RWPE2 (cell line): ENCODE results near the gene ENTPD6.

Experiments
- ATAC-seq: fragments of 200-7000 bp; cut with Tn5 transposase; 3 replicates; pipeline ENCODE4 v1.9.1; 2021; ENCODE audit warnings: low read depth
- DNase-seq: peaks from one replicate; pipeline ENCODE4 v3.0.0-alpha.2; 2020; ENCODE audit warnings: low spot score
- H3K27ac ChIP-seq: fragments of 450-650 bp; 2 replicates; pipeline ENCODE4 v1.5.1; 2017; ENCODE audit warnings: mild to moderate bottlenecking; ENCODE audit not compliant: poor library complexity, severe bottlenecking
- H3K27me3 ChIP-seq: fragments of 250-450 bp; sonication (Bioruptor Pico); 2 replicates; pipeline ENCODE4 v1.5.1; 2021; ENCODE audit warnings: mild to moderate bottlenecking, moderate library complexity; ENCODE audit not compliant: insufficient read depth, poor library complexity, severe bottlenecking
- H3K36me3 ChIP-seq: fragments of 250-450 bp; sonication (Bioruptor Pico); 2 replicates; pipeline ENCODE4 v1.5.1; 2020; ENCODE audit warnings: low read depth, mild to moderate bottlenecking, moderate library complexity
- H3K4me1 ChIP-seq: fragments of 250-450 bp; sonication (Bioruptor Pico); 2 replicates; pipeline ENCODE4 v1.5.1; 2021; ENCODE audit warnings: mild to moderate bottlenecking, moderate library complexity; ENCODE audit not compliant: insufficient read depth, poor library complexity, severe bottlenecking
- H3K4me3 ChIP-seq: fragments of 250-450 bp; sonication (Bioruptor Pico); 2 replicates; pipeline ENCODE4 v1.5.1; 2021; ENCODE audit warnings: mild to moderate bottlenecking, moderate library complexity; ENCODE audit not compliant: severe bottlenecking
- H3K9me3 ChIP-seq: fragments of 250-450 bp; sonication (Bioruptor Pico); 2 replicates; pipeline ENCODE4 v1.5.1; 2021; ENCODE audit warnings: mild to moderate bottlenecking, moderate library complexity; ENCODE audit not compliant: severe bottlenecking
- CTCF ChIP-seq: fragments of 450-650 bp; IDR thresholded peaks from one replicate; pipeline ENCODE4 v1.5.1; 2017; ENCODE audit warnings: mild to moderate bottlenecking, moderate library complexity; ENCODE audit not compliant: poor library complexity, severe bottlenecking

Gene ENTPD6

GRCh38 chr20:25274891-25275812 lies 79.6 kb downstream of the ENTPD6 start:
- Histone ChIP-seq H3K27ac (no peak overlapping the region), H3K27me3 (no peaks in the 10 kb centered on the region), H3K9me3 (no peaks in the 10 kb centered on the region), H3K36me3 (peaks cover 83% of the 10 kb centered on the region), H3K4me3 (no peak overlapping the region), H3K4me1 (no peaks in the 10 kb centered on the region)
- DNase-seq: peak; percentile 66
- no peak for TF ChIP-seq CTCF
- no peak for ATAC-seq

DNA sequence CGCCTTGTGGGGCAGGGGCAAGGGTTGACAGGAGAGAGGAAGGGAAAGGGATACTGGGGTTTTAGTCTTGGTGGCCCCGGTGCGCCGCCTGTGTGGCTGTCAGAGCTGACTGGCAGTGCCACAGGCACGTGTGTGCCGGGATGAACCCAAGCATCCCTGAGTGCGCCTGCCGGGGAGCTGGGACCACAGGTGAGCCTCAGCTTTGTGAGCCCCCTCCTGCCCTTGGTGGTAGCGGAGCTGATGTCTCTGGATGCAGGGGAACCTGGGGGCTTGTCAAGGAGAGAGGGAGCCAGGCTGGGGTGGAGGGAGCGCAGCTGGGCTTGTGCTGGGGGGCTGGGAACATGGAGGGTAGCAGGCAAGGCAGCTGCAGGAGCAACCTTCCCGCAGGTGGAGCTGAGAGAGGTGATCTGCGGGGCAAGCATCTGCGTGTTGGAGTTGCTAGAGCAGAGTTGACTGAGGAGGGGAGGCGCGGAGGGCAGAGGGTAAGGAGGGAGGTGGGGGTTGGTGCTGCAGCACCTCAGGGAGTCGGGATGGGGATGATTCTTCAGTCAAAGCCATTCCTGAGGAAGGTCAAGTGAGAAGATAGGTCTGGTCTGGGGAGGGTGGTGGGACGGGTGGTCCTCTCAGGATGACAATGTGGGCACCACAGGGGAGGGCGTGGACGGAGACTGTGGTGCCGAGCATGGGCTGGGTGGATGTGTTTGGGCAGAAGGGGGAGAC lies 80.5 kb downstream of the ENTPD6 start:
- TF ChIP-seq CTCF: no peak
- DNase-seq (peak; percentile 60), ATAC-seq (no peak)
- no peaks in the 10 kb centered on the region for H3K9me3 ChIP-seq
- H3K4me1 ChIP-seq: no peaks in the 10 kb centered on the region
- peaks cover 83% of the 10 kb centered on the region for H3K36me3 ChIP-seq
- H3K27me3 ChIP-seq: no peaks in the 10 kb centered on the region
- H3K4me3 ChIP-seq: no peak overlapping the region
- no peak overlapping the region for H3K27ac ChIP-seq
